Islet of Langerhans (tissue), 1 donor: ENCODE results near the gene NUBPL.
"Not testable (repeated sequence)": the region's sequence is repeated elsewhere in the genome, so short reads cannot be mapped to it uniquely, and the experiment has no call there.

Experiments
- FAIRE-seq: peaks from one replicate; lab custom pipeline; 2011; peaks lifted over from hg19 to GRCh38; lab: Jason Lieb, UNC

NUBPL gene

GRCh38 chr14:31578266-31578665, 17.1 kb downstream of the NUBPL start:
- FAIRE-seq, result no peak

- FAIRE-seq, result no peak
Observed at GRCh38 chr14:31578792-31579501, 17.7 kb downstream of the NUBPL start.

- FAIRE-seq, result no peak
Observed at GRCh38 chr14:31580234-31580633, 19.0 kb downstream of the NUBPL start.

GRCh38 chr14:31582286-31582691, 21.1 kb downstream of the NUBPL start:
- no peak for FAIRE-seq

- FAIRE-seq, result no peak
Observed at GRCh38 chr14:31582836-31583452, 21.7 kb downstream of the NUBPL start.

- no peak for FAIRE-seq
Observed at GRCh38 chr14:31590206-31590605, 29.0 kb downstream of the NUBPL start.

GRCh38 chr14:31592122-31592521, 30.9 kb downstream of the NUBPL start:
- no peak for FAIRE-seq

- no peak for FAIRE-seq
Observed at GRCh38 chr14:31592631-31593030, 31.4 kb downstream of the NUBPL start.

DNA sequence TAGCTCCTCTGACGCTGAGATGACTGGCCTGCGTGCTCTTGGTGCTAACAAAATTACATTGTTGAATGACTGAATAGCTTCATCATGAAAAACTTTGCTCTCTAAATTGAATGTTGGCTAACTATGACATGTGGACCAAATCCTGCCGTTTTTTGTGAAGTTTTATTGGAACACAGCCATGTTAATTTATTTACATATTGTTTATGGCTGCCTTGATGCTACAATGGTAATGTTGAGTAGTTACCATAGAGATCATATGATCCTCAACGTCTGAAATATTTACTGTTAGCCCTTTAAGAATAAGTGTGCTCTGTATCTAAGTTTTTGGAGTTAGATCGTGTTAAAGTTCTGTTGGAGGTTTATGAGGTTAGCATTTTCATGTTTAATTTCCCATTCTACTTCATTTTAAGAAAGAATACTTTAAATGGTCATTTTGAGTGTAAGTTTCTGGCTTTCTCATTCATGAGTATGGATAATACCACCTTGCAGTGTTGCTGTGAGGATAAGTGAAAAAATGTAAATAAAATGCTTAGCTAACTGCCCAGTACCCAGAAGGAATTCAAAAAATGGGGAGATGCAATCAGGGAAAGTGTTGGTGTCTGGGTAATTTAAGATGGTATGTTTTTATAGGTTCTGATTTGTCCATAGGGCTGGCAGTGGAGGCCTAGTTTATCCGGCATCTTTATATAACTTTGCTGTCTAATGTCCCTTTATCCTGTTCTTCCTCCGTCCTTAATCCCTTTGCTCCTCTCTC, 35.3 kb downstream of the NUBPL start:
- FAIRE-seq, result no peak

GRCh38 chr14:31605702-31606101, 44.5 kb downstream of the NUBPL start:
- no peak for FAIRE-seq

- peak; percentile 38 for FAIRE-seq
Observed at GRCh38 chr14:31611778-31612433, 50.7 kb downstream of the NUBPL start.

- FAIRE-seq, result no peak
Observed at GRCh38 chr14:31613188-31613587, 52.0 kb downstream of the NUBPL start.

DNA sequence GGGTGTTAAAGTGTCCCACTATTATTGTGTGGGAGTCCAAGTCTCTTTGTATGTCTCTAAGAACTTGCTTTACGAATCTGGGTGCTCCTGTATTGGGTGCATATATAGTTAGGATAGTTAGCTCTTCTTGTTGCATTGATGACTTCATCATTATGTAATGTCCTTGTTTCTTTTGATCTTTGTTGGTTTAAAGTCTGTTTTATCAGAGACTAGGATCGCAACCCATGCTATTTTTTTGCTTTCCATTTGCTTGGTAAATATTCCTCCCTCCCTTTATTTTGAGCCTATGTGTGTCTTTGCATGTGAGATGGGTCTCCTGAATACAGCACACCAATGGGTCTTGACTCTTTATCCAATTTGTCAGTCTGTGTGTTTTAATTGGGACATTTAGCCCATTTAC, 57.7 kb downstream of the NUBPL start:
- not testable (repeated sequence) for FAIRE-seq

DNA sequence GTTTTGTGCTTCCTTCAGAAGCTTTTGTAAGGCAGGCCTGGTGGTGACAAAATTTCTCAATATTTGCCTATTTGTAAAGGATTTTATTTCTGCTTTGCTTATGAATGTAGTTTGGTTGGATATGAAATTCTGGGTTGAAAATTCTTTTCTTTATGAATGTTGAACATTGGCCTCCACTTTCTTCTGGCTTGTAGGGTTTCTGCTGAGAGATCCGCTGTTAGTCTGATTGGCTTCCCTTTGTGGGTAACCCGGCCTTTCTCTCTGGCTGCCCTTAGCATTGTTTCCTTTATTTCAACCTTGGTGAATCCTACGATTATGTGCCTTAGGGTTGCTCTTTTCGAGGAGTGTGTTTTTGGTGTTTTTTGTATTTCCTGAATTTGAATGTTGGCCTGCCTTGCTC, 58.2 kb downstream of the NUBPL start:
- FAIRE-seq, result no peak

DNA sequence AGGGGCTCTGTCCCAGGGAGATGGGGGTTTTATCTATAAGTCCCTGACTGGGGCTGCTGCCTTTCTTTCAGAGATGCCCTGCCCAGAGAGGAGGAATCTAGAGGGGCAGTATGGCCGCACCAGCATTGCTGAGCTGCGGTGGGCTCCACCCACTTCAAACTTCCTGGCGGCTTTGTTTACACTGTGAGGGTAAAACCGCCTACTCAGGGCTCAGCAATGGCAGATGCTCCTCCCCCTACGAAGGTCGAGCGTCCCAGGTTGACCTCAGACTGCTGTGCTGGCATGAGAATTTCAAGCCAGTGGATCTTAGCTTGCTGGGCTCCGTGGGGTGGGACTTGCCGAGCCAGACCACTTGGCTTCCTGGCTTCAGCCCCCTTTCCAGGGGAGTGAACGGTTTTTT, 59.7 kb downstream of the NUBPL start:
- FAIRE-seq, result not testable (repeated sequence)

GRCh38 chr14:31622060-31622459, 60.9 kb downstream of the NUBPL start:
- no peak for FAIRE-seq

DNA sequence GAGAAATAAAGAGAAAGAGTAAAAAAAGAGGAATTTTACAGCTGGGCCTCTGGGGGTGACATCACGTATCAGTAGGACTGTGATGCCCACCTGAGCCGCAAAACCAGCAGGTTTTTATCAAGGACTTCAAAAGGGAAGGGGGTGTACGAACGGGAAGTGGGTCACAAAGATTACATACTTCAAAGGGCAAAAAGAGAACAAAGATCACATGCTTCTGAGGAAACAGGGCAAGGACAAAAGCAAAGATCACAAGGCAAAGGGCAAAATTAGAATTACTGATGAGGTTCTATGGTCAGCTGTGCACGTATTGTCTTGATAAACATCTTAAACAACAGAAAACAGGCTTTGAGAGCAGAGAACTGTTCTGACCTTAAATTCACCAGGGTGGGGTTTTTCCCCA, 91.7 kb downstream of the NUBPL start:
- FAIRE-seq, result not testable (repeated sequence)

DNA sequence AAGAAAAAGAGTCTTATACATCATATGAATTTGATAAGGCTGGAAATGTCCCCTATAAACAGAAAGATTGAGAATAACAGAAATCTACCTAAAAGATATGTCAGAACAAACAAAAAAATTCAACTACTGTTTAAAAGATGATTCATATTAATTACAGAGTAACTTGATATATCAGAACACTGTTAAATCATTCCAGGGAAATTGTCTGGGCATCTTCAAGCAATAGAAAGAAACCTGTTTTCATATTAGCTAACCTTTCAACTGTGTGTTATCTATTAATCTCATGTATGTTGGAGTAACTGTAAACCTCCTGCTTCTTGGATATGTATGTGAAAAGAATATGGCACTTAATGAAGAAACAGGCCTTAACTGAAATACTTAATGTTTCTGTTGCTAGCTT, 96.7 kb downstream of the NUBPL start:
- FAIRE-seq, result no peak

GRCh38 chr14:31659278-31659677, 98.1 kb downstream of the NUBPL start:
- FAIRE-seq, result no peak

GRCh38 chr14:31660191-31660590, 99.0 kb downstream of the NUBPL start:
- FAIRE-seq, result no peak

DNA sequence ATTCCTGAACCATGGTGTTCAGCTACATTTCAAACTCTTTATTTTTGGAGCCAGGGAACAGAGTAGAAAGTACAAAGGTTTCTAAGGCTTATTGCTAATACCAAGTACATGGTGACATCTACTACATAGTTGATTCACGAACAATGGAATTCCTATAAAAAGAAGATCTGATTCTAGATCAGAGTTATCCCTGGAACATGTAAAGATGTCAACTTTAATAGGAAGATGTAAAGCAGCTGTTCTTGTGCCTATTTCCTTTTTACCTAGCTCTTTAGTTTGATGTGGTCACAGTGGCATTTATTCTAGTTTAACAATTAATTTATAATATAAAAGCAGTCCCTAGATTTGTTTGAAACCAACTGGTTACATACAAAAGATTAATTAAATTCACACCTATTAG, 99.5 kb downstream of the NUBPL start:
- FAIRE-seq, result no peak

DNA sequence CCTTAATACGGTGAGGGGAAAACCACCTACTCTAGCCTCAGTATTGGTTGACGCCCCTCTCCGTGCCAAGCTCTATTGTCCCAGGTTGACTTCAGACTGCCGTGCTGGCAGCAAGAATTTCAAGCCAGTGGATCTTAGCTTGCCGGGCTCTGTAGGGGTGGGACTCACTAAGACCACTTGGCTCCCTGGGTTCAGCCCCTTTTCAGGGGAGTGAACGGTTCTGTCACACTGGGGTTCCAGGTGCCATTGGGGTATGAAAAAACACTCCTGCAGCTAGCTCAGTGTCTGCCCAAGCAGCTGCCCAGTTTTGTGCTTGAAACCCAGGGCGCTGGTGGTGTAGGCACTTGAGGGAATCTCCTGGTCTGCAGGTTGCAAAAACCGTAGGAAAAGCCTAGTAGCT, 107.1 kb downstream of the NUBPL start:
- no peak for FAIRE-seq

DNA sequence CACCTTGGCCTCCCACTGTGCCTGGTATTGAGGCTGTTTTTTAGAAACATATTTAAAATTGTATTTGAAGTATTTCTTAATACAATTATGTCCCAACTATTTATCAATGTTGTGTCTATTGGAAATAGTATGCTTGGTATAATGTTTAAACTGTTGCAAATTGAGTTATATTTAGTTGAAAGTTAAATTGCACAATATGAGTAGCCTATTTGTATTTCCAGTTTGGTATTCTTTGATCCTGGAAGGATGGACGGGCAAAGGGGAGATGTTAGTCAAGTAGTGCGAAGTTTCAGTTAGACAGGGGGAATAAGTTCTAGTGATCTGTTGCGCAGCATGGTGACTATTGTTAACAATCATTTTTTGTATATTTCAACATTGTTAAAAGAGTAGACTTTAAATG, 111.5 kb downstream of the NUBPL start:
- FAIRE-seq, result no peak
